ENCODE measurements around the gene PMFBP1.

Gene PMFBP1

DNA sequence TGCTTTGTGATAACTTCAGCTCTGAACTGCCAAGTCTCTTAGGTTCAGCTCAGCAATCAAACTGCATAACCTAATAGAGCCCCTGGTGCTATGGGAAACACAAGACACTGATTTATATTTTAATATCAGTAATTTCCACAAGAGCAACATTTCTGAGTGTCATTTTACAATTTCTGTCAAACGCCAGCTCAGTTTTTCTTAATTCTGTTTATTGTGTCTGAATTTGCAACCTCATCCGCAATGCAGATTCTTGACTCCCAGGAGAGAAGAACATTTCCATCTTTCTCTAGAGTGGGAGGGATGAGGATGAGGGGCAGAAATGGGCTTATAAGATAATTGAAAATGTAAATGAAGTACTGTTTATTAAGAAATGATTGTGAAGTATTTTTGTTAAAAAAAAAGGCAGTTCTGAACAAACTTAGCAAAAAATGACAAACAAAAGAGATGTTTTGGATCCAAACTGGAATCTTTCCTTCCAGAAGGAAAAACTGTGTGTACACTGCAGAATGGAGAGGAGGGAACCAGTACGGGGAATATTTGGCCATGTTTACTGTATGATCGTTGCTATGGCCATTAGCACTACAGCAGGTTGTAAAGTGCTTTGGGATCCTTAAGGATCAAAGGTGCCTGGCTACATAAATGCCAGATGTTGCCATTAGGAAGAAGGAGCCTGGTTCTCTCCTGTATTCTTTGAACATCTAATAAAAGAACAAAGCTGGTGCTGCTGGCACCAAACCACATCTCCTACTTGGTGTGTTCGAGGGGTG, 7.4 kb upstream of the PMFBP1 start:
- DNase-seq = no peak

DNA sequence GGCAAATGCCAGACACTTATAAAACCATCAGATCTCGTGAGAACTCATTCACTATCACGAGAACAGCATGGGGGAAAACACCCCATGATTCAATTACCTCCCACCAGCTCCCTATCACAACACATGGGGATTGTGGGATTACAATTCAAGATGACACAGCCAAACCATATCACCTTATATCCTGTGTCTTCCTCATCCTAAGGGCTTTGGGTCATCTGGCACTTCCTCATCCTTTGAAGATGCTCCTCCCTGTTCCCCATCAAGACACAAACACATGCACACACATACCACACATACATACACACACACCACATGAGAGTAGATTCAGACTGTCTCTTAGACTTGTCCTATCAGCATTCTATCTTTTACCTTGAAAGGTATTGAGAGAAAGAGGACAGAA, 2.8 kb upstream of the PMFBP1 start:
- no peak for DNase-seq

DNA sequence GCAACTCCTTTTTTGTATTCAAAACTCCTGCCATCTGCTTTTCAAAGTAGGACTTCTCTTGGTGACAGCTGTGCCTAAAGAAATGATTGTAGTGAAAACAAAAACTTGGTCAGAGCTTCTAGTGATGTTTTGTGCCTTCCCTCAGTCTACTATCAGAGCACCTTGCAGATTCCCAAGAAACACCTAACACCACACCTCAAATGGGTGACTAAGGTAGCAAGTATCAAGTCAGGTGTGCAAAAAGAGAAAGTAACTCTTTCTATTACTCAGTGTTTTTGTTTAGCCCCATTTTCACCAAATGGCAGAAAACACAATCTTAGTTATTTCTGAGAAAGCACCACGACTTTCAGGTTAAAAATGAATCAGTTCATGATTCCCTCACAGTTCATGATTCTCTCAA, 2.0 kb upstream of the PMFBP1 start:
- DNase-seq = no peak

DNA sequence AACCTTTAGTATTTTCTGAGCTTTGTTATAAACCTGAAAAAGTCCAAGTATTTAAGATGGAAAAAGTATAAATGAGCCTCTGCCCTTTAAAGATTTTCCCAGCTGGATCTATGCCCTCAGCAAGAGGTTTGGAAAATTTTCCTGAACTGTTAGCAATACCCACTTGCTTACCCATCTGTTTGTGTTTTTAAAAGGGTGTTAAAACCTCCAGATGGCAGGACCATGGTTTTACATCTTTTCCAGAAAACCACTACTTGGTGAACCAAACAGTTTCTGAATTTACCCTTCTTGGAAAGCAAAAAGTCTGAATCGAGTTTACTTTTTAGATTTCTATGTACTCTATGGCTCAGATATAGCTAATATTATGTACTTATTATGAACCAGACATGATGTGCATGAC, 719 bp downstream of the PMFBP1 start:
- no peak for DNase-seq

DNA sequence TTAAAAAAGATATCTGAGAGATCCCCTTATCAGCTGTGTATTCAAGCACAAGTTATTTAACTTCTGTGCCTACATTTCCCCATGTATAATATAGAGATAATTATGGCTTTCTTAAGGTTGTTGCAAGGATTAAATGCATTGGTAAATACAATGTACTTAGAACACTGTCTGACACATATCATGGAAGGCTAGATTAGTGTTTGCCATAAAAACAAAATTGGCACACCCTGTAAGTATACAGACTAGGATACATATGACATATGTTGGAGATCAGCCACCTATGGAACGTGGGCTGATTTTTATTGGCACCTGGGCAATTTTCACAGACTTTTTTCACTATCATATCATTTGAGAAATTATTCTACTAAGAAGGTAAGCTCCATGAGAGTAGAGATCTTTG, 2.2 kb downstream of the PMFBP1 start:
- no peak for DNase-seq

DNA sequence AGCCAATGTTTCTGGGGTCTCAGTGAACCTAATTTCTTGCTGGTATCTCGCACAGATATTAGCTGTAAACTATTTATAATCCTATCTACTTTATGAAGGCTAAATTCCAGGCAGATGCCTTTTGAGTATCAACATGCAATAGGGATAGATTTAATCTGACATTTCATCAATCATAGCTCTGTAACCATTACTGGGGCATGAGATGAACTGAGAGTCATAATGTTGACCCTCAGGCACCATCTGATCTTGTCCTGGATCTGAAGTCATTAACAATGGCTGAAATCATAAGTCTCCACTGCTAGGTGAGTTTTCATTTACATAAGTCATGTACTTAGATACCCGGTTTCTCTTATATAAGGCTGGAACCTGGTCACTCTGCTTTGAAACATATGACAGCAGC, 3.6 kb downstream of the PMFBP1 start:
- DNase-seq = no peak

DNA sequence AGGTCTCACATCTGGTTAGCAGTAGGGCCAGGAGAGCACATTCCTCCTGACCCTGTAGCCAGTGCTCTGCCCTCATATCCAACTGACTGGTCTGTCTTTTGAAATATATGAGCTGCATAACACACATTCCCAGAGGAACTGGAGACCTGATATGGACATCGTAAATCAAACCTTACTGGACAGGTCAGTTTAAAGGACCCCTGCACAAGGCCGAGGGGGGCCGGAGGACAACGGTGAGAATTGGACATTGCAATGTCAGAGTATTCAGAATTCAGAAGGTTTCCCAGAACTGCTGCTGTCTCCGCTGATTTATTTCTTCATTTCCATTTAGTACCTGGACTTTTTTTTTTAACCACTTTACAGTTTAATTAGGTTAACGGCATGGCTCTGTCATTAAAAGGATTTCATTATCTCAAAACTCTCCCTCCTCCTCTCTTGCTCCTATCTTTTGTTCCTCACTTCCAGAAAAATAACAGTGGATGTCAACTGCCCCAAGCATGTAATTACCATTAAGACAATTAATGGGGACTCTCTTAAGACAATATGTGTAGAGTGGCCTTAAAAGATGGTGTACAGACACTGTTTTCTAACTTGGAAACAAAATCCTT, 4.9 kb downstream of the PMFBP1 start:
- no peak for DNase-seq

DNA sequence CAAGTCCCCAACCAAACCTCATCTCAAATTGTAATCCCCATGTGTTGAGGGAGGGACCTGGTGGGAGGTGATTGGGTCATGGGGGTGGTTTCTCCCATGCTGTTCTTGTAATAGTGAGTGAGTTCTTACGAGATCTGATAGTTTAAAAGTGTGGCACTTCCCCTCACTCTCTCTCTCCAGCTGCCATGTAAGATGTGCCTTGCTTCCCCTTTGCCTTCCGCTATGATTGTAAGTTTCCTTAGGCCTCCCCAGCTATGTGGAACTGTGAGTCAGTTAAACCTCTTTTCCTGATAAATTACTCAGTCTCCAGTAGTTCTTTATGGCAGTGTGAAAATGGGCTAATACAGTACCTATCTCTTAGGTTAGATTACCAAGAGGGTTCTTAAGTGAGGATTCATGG, 5.8 kb downstream of the PMFBP1 start:
- no peak for DNase-seq

DNA sequence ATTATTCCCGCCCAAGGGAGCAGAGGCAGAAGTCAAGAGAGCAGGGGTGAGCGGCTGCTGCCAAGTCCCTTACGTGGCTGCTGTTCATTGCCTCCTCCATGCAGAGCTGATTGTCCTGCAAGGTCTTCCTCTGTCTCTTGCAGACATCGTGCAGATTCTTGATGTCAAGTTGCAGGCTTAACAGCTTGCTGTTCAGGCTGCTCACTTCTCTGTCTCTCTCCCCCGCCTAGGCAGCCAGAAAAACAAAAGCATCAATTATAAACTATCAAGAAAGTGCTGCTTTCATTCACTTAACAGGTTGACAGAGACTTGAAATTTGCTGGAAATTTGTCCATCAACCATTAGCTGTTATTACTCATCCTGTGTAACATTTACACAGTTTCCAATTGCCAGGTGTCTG, 7.3 kb downstream of the PMFBP1 start:
- DNase-seq = no peak

DNA sequence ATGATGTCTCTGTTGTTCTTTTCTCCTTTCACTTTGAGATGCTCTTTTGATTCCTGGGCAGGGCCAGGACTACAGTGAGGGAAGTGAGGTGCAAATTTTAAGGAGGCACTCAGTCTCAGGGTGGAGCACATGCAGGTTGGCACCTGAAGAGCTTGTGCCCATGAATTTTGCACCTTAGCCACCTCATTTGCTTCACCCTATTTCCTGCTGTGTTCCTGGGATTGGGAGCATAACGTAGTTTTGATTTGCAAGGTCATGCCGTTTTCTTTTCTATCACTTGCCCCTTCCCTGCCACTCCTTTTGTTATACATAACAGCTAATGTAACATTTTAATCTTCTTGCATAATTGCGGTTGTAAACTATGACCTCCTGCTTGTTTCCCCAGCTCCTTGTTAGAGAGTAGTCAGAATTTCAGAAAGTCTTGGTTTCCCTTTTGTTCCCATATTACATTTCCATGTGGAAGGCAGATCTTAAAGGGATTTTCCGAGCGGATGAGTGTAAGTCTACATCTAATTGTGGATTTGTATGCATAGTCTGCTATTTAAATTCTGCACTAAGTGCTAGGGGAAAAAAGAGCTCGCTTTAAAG, 9.8 kb downstream of the PMFBP1 start:
- no peak for DNase-seq

DNA sequence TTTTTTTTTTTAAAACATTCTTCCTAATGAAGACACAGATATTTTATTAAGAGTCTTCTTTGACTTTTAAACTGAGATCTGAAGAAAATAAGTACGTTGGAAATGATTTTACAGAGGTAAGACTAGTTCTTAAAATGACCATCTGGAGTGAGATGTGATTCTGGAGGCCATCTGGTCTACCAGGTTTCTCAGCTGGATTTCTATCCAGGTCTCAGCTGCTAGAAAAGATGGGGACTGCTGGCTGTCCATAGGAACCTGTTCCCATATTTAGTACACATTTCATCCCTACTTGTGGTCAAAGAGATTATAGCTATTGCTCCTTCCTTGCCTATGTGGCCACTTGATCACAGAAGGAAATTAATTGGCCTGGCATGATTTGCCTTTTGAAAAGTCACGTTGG, 12.2 kb downstream of the PMFBP1 start:
- DNase-seq = no peak

DNA sequence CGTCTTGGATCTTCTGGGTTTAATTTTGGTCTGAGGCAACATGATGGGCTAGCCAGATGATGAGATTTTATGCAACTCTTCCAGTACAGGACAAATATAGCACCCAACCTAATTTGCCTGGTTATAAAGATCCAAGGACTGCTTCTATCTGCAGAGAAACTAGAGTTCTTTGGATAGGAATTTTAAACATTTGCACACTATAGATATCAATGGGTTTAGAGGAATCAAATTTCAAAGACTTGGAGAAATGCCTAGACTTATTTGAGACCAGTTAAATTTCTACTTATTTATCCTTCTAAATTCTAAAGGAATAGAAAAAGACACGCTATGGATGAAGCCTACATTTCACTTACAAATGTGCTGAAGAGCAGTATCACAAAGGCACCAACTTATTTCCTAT, 12.6 kb downstream of the PMFBP1 start:
- DNase-seq = no peak

DNA sequence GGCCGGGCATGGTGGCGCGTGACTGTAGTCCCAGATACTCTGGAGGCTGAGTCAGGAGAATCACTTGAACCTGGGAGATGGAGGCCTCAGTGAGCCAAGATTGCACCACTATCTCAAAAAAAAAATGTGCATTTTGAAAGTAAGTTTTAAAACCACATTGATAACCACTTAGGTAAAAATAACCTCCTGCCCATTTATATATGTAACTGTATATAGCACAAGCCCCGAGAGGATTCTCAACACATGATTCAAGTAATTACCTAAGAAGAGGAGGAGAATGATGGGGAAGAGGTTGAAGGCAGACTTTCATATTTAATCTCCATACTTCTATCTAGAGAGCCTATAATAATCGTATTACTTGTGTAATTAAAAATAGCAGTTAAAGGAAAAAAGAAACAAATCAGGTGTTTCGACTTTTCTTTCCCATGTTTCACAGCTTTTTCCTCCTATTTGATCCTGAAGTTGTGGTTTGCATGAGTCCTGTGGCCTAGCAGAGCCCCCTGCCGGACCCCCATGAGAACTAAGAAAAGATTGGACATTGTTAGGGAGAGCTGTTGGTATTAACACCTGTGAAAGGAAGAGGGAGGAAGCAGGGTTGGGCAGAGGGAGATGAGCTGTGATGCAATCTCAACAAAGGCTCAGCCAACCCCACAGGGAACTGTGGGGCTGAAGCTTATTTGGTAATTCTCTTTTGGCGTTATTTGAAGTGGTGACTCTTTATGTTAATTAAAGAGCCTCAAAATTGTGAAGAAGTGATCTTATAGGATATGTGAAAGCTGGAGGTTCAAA, 22.1 kb downstream of the PMFBP1 start:
- no peak for DNase-seq

DNA sequence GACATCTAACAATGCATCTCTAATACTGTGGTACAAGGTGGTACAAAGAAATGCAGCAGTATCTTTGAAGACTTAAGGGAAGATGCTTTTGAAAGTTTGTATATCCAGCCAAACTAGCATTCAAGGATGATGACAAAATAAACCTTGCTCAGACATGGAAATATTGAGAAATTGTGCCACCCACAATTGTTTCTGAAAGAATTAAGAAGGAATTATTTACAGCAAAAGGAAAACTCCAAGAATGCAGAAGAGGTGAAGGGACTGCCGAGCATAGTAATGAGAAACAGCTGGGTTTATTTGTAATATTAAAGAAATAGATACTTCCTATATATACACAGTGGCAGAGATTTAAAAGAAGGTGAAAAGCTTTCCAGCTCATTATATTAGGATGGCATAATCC, 29.5 kb downstream of the PMFBP1 start:
- no peak for DNase-seq

DNA sequence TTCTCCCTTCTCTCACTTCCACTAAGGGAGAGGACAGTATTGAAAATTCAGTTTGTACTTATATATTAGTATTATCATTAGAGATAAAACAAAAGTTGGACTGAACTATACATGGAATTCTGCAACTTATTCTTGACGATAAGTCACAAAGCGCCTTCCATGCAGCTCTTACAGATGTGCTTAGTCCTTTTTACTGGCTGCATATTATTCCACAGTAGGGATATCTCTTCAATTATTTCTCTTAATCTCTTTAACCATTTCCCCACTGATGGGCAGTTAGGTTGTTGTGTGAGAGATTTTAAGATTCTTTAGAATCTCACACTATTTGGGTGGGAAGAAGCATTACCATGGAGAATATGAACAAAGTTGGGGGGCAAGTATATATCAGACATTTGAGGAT, 32.0 kb downstream of the PMFBP1 start:
- DNase-seq = no peak

DNA sequence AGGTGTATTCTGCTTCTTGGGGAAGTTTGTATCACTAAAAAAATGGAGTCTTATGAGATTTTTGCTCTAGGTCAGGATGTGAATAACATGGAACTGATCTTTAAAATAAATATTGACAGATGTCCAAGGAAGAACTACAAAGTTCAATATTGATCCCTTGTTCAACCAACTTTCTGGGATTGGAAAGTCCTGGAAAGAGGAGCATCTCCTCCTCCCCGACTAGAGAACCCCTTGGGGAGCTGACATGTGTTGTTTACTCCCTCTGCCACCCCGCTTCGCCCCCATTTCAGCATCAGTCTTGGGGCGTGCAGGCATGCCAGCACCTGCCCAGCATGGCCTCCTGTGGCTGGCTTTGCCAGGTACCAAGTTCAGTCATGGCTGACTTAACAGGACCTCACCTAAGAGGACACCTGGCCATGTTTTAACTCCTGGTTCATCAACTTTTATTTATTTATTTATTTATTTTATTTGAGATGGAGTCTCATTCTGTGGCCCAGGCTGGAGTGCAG, 33.8 kb downstream of the PMFBP1 start:
- no peak for DNase-seq

DNA sequence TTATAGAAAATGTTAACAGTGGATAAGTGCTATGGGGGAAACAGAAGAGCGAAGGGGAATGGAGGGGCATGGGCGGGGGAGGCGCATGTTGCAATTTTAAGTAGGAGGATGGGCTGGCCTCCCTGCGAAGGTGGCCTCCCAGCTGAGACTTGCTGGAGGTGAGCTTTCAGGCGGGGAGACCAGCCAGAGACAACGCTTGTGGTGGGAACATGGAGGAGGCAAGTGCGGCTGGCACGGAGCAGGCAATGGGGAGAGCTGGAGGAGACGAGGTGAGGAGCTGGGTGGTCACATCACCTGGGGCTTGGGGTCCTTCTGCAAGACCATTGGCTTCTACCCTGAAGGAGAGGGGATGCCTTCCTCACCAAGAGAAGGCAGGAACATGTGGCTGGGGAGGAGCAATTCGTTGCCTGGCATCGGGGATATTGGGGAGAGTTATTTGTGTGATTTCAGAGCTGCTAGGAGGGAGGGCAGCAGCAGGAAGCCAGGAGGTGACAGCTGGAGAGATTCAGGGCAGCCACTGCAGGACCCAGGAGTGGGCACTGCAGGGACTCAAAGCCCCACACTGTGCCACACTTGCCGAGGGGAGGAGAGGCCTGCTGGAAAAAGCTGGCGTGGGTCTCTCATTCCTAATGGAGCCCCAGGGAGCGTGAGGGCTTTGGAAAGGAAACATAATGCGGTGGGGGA, 34.4 kb downstream of the PMFBP1 start:
- DNase-seq = no peak

DNA sequence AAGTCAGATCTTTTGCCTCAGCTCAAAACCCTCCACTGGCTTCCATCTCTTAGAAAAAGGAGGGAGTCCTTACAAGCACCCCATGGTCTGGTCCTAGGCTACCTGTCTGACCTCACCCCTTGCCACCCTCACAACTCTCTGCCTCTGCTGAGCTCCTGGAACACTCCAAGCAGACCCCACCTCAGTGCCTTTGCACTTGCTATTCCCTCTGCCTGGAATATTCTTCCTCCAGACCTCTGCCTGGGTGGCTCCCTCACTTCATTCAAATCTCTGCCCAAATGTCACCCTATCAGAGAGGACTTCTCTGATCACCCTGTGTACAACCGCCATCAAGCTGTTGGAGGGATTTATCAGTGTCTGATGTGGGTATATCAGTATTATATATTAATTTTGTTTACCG, 37.4 kb downstream of the PMFBP1 start:
- no peak for DNase-seq

DNA sequence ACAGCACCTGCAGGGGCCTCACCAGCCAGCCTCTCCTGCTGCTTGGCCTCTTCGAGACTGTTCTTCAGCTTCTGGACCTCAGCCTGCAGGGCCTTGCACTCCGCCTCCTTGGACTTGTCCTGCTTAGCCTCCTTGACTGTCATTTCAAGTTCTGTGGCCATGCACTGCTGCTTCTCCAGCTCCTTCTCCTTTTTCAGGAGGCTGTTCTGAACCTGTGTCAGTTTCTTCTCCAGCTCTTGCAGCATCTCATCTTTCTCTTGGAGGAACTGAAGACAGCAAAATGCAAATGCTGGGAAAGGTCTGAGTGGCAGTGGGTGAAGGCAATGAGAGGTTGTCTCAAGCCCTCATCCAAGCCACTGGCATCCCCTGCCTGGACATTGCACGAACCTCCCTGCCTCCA, 39.2 kb downstream of the PMFBP1 start:
- no peak for DNase-seq

DNA sequence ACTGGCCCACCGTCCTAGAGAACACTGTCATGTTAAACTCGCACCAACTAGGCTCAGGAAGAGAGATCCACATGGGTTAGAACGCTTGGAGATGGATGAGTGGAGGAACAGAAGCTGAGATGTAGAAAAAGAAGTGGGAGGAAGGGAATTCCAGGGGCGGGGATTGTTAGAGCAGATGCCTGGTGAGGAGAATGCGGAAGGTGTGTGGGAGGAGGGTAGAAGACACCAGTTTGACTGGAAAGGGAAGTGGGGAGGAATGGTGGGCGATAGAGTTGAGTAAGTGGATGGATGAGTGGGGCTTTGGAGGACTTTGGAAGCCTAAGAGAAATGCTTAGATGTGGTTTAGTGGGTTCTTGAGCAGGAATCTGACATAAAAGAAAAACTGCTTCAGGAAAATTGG, 40.9 kb downstream of the PMFBP1 start:
- DNase-seq = no peak

DNA sequence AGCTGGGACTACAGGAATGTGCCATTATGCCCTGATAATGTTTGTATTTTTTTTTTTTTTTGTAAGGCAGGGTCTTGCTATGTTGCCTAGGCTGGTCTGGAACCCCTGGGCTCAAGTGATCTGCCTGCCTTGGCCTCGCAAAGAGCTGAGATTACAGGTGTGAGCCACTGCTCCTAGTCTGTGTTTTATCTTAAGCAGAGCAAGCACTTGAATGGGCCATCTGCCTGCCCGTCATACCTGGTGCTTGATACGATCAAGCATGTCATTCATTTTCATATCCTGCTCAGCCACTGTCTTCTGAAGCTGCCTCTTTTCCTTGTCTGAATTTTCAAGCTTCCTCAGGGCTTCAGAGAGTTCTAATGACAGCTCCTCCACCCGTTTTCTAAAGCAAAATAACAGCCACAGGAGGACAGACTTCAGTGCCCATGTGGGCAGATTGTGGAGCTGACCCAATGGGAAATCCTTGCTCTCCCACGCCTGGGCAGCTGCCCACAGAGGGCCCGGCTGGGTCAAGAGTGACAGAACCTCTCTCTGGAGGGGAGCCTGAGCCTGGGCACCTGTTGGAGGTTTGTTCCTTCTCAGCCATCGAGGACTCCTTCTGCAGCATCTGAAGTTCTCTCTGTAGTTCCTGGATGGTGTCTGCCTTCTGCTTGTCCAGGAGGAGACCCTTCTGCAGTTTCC, 41.8 kb downstream of the PMFBP1 start:
- DNase-seq = no peak

DNA sequence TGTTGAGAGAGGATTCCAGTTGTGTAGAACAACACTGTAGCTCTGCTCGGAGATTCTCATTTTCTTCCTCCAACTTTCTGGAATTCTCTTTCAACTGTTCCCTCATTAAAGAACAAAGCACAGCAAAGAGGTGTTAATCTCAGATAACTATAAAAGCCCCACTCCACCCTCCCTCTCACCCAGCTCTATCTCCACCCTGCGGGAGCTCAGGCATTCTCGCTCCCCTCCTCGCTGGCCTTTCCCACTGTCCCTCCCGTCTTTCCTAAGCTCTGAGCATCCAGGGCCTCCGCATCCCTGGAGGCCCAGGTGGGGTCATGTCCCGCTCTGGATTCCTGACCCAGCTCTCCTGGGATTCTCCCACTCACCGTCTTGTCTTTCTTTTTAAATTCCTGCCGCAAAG, 43.3 kb downstream of the PMFBP1 start:
- no peak for DNase-seq

DNA sequence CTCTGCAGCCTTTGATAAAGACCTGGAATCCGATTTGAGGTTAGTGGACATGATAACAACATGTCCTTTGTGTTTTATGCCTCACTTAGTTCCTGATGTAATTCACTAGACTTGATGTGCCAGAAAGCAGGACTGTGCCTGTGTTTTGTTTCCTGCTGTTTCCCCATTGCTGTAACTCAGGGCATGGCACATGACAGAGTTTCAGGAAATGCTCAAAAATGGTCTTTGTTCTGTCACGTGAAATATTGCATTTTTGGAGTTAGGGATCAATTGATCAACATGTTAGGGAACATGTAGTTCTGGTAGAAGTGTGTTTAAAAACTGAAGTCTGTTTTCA, 45.6 kb downstream of the PMFBP1 start:
- DNase-seq = no peak

Data from activated gamma-delta T cell treated with Interleukin-2 at 50 U/mL for 16 hours (primary cell).